ENCODE measurements around the gene WIPF2.

Gene WIPF2

DNA sequence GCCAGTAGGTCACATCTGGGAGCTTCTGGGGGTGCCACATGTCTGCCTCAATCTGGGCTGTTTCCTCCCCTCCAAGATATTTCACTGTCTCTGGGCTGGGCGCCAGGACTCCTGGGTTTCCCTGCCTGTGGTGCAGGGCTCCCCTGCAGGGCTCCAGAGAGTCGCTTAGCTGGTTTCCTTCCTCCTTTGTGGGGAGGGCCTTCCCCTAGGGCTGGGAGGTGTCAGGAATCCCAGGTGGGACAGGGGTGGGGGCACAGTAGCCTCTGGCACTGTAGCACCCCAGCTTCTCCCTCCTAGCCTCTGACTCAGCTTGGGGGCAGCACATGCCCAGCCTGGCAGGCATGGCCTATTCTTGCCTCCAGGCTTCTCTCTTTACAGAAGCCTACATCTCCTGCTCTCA lies 92.5 kb downstream of the WIPF2 start:
- H3K4me3 ChIP-seq (ENCODE audit: low read length), result no peak overlapping the region
- peak; percentile 68 for DNase-seq (ENCODE audit: low read depth)
- TF ChIP-seq, protein P1, sequence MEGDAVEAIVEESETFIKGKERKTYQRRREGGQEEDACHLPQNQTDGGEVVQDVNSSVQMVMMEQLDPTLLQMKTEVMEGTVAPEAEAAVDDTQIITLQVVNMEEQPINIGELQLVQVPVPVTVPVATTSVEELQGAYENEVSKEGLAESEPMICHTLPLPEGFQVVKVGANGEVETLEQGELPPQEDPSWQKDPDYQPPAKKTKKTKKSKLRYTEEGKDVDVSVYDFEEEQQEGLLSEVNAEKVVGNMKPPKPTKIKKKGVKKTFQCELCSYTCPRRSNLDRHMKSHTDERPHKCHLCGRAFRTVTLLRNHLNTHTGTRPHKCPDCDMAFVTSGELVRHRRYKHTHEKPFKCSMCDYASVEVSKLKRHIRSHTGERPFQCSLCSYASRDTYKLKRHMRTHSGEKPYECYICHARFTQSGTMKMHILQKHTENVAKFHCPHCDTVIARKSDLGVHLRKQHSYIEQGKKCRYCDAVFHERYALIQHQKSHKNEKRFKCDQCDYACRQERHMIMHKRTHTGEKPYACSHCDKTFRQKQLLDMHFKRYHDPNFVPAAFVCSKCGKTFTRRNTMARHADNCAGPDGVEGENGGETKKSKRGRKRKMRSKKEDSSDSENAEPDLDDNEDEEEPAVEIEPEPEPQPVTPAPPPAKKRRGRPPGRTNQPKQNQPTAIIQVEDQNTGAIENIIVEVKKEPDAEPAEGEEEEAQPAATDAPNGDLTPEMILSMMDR (conservative IDR thresholded peaks at IDR 0.05; ENCODE audit: low read length), result peak; percentile 28

DNA sequence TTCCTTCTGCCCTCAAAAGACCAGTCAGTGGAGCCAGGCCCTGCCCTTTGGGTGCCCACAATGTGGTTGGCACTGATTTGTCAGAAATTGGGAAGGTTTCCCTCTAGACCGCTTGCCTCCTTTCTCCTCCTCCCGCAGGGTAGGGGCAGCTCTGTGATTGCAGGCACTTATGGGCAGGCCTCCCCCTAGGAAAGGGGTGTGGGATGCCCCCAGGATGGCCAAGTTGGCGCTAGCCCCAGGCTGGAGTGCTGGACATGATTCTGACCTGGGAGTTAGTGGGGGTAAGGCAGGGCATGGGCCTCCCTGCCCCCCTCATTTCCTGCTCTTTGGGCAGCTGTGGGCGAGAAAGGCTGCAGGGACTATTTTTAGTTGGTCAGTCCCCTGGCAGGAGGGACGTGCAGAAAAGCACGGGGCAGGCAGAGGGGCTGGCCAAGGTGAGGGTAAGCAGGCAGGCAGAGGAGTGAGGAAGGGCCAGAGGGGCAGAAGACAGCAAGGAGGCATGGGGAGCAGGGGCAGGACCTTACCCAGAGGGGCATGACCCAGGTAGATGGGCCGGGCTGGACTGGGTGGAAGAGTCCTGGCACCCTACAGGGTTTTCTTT lies 93.1 kb downstream of the WIPF2 start:
- no peak for DNase-seq (ENCODE audit: low read depth)
- no peak overlapping the region for H3K4me3 ChIP-seq (ENCODE audit: low read length)

DNA sequence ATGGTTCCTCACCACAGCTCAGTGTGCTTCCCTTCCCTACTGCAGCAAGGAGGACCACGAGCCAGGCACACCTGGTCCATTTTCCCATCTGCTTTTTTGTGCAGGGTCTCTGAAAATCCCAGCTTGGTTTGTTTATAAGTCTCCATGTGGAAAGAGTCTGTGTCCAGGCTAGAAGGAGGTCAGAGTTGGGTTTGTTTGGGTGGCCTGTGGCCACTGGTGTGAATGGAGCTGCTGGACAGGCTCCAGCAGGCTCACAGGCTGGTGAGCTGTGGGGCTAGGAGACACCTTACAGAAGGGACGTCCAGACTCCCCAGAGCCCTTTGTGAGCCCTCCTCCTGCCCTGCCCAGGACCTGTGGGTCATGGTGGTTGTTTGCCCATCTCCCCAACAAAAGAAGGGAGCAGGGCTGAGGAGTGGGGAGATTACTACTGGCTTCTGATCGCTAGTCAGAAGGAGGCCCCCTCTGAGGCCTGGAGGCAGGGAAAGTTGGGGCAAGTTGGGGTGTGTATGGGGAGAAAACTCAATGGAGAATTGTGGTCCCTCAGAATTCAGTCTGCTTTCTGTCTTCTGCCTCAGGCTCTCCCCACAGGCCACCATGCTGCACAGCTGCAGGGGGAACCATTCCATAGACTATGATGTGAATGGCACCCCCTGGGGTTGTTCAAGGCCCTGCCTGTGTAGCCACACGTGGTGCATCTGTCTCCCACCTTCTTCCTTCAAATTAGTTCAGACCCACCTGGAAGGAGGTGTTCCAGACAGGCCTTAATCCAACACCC lies 94.0 kb downstream of the WIPF2 start:
- no peak overlapping the region for H3K4me3 ChIP-seq (ENCODE audit: low read length)
- no peak for DNase-seq (ENCODE audit: low read depth)
- TF ChIP-seq, protein P1 (conservative IDR thresholded peaks at IDR 0.05; ENCODE audit: low read length), result no peak

More for the DNA sequence above, 93.1 kb downstream of the WIPF2 start:
- TF ChIP-seq, protein P1 (conservative IDR thresholded peaks at IDR 0.05; ENCODE audit: low read length), result no peak

DNA sequence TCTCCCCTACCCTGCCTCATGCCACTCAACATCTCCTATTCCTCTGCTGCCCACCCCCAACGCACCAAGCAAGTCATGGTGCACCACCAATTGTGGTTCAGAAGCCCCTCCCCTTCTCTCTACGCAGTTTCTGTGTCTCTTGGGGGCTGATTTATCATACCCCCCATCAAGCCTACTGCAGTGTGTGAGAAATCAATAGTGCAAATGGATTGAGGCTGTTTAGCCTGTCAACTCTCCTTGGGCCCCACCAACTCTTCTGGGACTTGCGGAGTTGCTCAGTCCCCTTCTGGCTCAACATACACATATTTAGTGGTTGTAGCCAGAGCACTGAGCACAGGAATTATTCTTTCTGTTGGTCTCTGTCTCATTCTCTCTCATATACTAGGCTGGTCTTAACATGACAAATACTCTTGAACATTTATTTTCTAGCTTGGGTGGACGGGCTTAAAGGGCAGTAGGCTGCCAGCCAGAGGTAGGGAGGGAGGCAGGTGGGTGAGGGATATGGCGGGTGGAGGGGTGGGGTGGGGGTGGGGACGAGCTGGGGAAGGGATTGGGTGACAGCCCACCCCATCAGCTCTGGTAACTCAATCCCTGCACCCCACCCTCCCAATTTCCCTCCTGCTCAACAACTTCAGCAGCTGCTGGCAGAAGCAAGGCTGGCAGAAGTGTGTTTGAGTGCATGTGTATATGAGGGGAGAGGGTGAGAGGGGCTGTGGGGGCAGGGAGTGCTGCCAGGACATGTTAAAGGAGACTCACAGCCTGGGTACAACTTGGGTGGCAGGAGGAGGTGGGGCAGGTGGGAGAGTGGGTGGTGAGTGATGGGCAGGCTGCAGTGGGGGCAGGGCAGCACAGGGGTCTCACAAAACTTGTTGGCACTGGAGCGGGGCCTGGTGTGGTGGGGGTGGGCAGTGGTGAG lies 94.8 kb downstream of the WIPF2 start:
- TF ChIP-seq, protein P1 (conservative IDR thresholded peaks at IDR 0.05; ENCODE audit: low read length), result no peak
- DNase-seq (ENCODE audit: low read depth), result no peak
- no peak overlapping the region for H3K4me3 ChIP-seq (ENCODE audit: low read length)

DNA sequence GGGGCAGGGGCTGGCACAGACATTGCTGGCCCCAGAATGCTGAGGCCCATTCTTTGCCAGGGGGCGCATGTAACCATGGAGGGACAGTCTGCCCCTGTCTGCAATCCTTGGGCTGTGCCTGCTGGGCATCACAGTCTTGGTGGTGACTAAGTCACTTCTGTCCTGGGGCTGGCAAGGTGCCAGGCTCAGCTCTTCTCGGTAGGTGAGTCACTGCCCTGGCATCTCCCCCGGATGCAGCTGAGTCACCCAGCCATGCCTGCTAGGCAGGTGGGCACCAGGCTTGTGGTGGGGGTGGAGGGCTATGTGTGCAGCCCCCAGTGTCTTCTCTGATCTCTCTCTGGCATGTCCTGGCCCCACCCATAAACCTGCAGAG lies 95.5 kb downstream of the WIPF2 start:
- peak; percentile 93 for DNase-seq (ENCODE audit: low read depth)
- no peak overlapping the region for H3K4me3 ChIP-seq (ENCODE audit: low read length)
- TF ChIP-seq, protein P1 (conservative IDR thresholded peaks at IDR 0.05; ENCODE audit: low read length), result peak; percentile 3; the same call in 1 of the 2 replicates

DNA sequence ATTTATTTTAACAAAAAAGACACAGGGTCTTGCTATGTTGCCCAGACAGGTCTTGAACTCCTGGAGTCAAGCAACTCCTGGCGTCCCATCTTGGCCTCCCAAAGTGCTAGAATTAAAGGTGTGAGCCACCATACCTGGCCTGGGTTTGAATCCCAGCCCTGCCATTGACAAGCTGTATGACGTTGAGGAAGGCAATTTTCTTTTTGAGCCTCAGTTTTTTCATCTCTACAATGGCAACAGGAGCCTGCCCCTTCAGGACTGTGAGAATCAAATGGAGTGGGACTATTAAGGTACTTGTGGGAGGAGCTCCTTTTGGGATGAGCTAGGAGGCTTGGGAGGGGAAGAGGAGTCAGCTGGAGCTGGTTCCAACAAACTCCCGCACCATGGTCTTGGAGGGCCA lies 96.1 kb downstream of the WIPF2 start:
- H3K4me3 ChIP-seq (ENCODE audit: low read length), result no peak overlapping the region
- TF ChIP-seq, protein P1 (conservative IDR thresholded peaks at IDR 0.05; ENCODE audit: low read length), result no peak

More for the DNA sequence above, 96.1 kb downstream of the WIPF2 start:
- DNase-seq (ENCODE audit: low read depth), result no peak

All from AG10803 (cell line).